Lower leg skin (tissue), 4 donors: Measurements from ENCODE around the gene RACGAP1. TPM values are rescaled to one million over a fixed set of nuclear protein-coding genes. Genes with fewer than 3 reads are reported as not detected.

Experiments
- DNase-seq, 2 donors: peaks; one replicate each; pipeline ENCODE4 v3.0.0-alpha.2; 2019; ENCODE audit warnings: low spot score in 2 of 2
- H3K4me3 ChIP-seq: fragments of 200-600 bp; sonication (generic); 2 replicates; pipeline ENCODE4 v1.5.1; 2017; ENCODE audit warnings: mild to moderate bottlenecking, low read depth; ENCODE audit not compliant: poor library complexity, severe bottlenecking
- POLR2A ChIP-seq, 2 donors: fragments of 450-650 bp; IDR thresholded peaks; one replicate each; pipeline ENCODE4 v1.6.1; 2016 to 2017; ENCODE audit warnings: antibody characterized with exemption in 2 of 2, mild to moderate bottlenecking in 1 of 2, moderate library complexity in 1 of 2
- WGBS, 2 donors: methylation state at CpG; one replicate each; pipeline ENCODE4 v1.1.5; 2018; 5-methylcytosine and 5-hydroxymethylcytosine counted together
- intact Hi-C: fragments of 100-400 bp; cut with DNase I; formaldehyde crosslinking; loops from one replicate; pipeline ENCODE4 v1.15.0; 2023; ENCODE audit warnings: low total_unique reads
- total RNA-seq, 4 donors: library from RNA; depleted of rRNA; stranded (reverse); fragments of >200 nt; gene quantifications; one replicate each; pipeline ENCODE4 v1.1.0, GENCODE V29; 2016
- TF ChIP-seq, protein P1 (sequence below), 3 donors: fragments of 450-650 bp; IDR thresholded peaks; one replicate each; pipeline ENCODE4 v1.5.1; 2016; ENCODE audit warnings: antibody characterized with exemption in 3 of 3, mild to moderate bottlenecking in 3 of 3, moderate library complexity in 2 of 3

Gene RACGAP1
- total RNA-seq, 4 donors from 2014 or later, result 11.6 to 16.8 (median 15.9) TPM

GRCh38 chr12:49948866-49949845 is 76.1 kb downstream of the RACGAP1 start:
- intact Hi-C loops, result no loop called here
- no peak for TF ChIP-seq POLR2A (IDR thresholded peaks at IDR 0.05)
- TF ChIP-seq, protein P1, sequence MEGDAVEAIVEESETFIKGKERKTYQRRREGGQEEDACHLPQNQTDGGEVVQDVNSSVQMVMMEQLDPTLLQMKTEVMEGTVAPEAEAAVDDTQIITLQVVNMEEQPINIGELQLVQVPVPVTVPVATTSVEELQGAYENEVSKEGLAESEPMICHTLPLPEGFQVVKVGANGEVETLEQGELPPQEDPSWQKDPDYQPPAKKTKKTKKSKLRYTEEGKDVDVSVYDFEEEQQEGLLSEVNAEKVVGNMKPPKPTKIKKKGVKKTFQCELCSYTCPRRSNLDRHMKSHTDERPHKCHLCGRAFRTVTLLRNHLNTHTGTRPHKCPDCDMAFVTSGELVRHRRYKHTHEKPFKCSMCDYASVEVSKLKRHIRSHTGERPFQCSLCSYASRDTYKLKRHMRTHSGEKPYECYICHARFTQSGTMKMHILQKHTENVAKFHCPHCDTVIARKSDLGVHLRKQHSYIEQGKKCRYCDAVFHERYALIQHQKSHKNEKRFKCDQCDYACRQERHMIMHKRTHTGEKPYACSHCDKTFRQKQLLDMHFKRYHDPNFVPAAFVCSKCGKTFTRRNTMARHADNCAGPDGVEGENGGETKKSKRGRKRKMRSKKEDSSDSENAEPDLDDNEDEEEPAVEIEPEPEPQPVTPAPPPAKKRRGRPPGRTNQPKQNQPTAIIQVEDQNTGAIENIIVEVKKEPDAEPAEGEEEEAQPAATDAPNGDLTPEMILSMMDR (IDR thresholded peaks at IDR 0.05), result no peak
- 83 to 93% methylated on average over 12 to 13 of the region's 13 CpGs for WGBS, 2 donors
- H3K4me3 ChIP-seq, result no peak overlapping the region
- DNase-seq, result no peak

DNA sequence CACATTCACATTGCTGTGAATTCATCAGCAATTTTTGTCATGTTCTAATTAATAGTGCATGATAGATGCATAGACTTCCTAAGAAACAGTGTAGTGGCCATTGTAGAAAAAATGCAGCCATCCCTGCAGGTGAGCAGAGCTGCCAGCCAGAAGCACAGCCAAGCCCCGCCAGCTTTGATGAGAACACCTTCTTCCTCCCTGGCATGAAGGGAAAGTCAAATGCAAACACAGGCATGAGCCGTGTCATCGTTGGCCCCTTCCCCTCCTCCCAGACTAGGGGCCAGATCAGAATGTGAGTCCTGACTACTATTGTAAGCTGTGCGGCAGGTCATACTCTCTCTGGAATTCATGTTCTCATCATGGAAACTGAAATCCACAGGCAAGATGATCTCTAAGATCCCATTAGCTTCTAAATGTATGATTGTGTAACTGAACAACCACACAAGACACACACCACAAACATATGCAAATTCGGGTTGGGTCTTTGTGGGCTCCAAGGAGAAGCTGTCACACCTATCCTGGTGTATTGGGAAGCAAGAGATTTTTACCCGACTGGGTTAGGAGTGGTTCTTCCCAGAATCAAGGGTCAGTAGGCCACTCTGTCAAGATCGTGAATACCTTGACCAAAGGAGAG is 77.6 kb downstream of the RACGAP1 start:
- TF ChIP-seq, protein P1 (IDR thresholded peaks at IDR 0.05), result no peak
- TF ChIP-seq POLR2A (IDR thresholded peaks at IDR 0.05), result no peak
- no peak for DNase-seq

GRCh38 chr12:49946497-49946896 is 78.8 kb downstream of the RACGAP1 start:
- no peak for TF ChIP-seq POLR2A (IDR thresholded peaks at IDR 0.05)
- TF ChIP-seq, protein P1 (IDR thresholded peaks at IDR 0.05), result no peak
- 81 to 83% methylated on average over 3 of the region's 3 CpGs for whole genome bisulfite sequencing, 2 donors
- DNase-seq, result no peak
- no peak overlapping the region for H3K4me3 ChIP-seq
- intact Hi-C loops, result no loop called here

More for the DNA sequence above, 77.6 kb downstream of the RACGAP1 start:
- intact Hi-C loops, result no loop called here
- WGBS, 2 donors, result 63 to 67% methylated on average over 7 of the region's 7 CpGs
- H3K4me3 ChIP-seq, result no peak overlapping the region

GRCh38 chr12:49946086-49946485 is 79.2 kb downstream of the RACGAP1 start:
- TF ChIP-seq, protein P1 (IDR thresholded peaks at IDR 0.05), result no peak
- no peak for TF ChIP-seq POLR2A (IDR thresholded peaks at IDR 0.05)
- no peak overlapping the region for H3K4me3 ChIP-seq
- 78 to 80% methylated on average over 9 of the region's 9 CpGs for WGBS, 2 donors
- intact Hi-C loops, result no loop called here
- no peak for DNase-seq

DNA sequence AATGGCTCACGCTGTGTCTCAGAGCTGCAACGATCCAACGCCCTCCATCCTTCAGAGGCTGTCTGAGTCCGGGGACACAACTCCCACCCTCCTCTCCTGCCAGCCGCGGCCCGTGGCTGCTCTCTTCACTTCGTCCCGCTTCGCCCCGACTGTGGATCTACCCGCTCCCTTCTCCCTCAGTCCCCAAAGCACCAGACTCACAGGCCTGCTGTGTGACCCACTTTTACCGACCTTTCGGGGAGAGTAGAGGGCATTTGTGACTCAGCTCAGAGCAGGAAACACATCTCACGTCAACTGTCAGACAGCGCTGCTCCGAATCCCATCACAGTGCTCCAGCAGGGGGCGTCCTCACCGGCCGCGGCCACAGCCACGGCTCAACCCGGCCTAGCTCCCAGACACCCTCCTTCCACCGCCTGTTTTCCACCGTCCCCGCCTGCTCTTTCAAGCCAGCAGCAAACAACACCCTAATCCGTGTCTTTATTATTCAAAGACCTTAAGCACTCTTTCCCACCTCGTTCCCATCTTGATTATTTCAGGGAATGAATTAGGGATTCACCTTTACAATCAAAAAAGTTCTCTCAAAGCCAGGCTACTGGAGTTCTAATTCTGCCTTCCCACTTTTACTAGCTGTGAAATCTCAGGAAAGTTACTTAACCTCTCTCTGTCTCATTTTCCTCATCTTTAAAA is 79.8 kb downstream of the RACGAP1 start:
- DNase-seq, result peak; percentile 63 to 95
- TF ChIP-seq POLR2A (IDR thresholded peaks at IDR 0.05), result no peak
- TF ChIP-seq, protein P1 (IDR thresholded peaks at IDR 0.05), result no peak
- intact Hi-C loops, result no loop called here
- 11 to 16% methylated on average over 28 of the region's 28 CpGs for WGBS, 2 donors
- no peak overlapping the region for H3K4me3 ChIP-seq
